ENCODE measurements around the gene LMX1B.

Gene LMX1B

GRCh38 chr9:126664900-126665643 lies 51.3 kb downstream of the LMX1B start:
- no peak for TF ChIP-seq CEBPB (IDR thresholded peaks at IDR 0.05)
- TF ChIP-seq RAD21 (IDR thresholded peaks at IDR 0.05; ENCODE audit: low read depth) = no peak
- peak; percentile 81 for TF ChIP-seq YY1 (IDR thresholded peaks at IDR 0.05; ENCODE audit: low read depth)
- 0 out of 2 replicates have a peak, but pooled peaks have one; percentile 56 for TF ChIP-seq ZBTB7A (IDR thresholded peaks at IDR 0.05; ENCODE audit: low read depth)
- no peak for TF ChIP-seq USF1 (IDR thresholded peaks at IDR 0.05)
- TF ChIP-seq REST (IDR thresholded peaks at IDR 0.05; ENCODE audit: low read depth) = no peak
- peak; percentile 70 for TF ChIP-seq TEAD4 (IDR thresholded peaks at IDR 0.05)
- TF ChIP-seq NFIC (IDR thresholded peaks at IDR 0.05) = no peak
- TF ChIP-seq MAX (IDR thresholded peaks at IDR 0.05) = peak; percentile 62
- TF ChIP-seq EGR1 (IDR thresholded peaks at IDR 0.05) = peak; percentile 76
- no peak for TF ChIP-seq FOXM1 (IDR thresholded peaks at IDR 0.05; ENCODE audit: borderline replicate concordance, low read depth)
- TF ChIP-seq TAF1 (IDR thresholded peaks at IDR 0.05; ENCODE audit: low read depth) = no peak
- TF ChIP-seq CREB1 (IDR thresholded peaks at IDR 0.05; ENCODE audit: low read depth) = no peak
- peak; percentile 69 for TF ChIP-seq TCF12 (IDR thresholded peaks at IDR 0.05; ENCODE audit: low read depth)
- peak; percentile 63; the same call in 1 of the 2 replicates for TF ChIP-seq EP300 (IDR thresholded peaks at IDR 0.05; ENCODE audit: borderline replicate concordance)

GRCh38 chr9:126665644-126666035 lies 51.9 kb downstream of the LMX1B start:
- TF ChIP-seq EGR1 (IDR thresholded peaks at IDR 0.05) (no peak), TAF1 (IDR thresholded peaks at IDR 0.05; ENCODE audit: low read depth) (no peak), TEAD4 (IDR thresholded peaks at IDR 0.05) (no peak), TCF12 (IDR thresholded peaks at IDR 0.05; ENCODE audit: low read depth) (no peak), CEBPB (IDR thresholded peaks at IDR 0.05) (no peak), FOXM1 (IDR thresholded peaks at IDR 0.05; ENCODE audit: borderline replicate concordance, low read depth) (no peak), REST (IDR thresholded peaks at IDR 0.05; ENCODE audit: low read depth) (no peak), MAX (IDR thresholded peaks at IDR 0.05) (no peak), EP300 (IDR thresholded peaks at IDR 0.05; ENCODE audit: borderline replicate concordance) (no peak), USF1 (IDR thresholded peaks at IDR 0.05) (no peak), CREB1 (IDR thresholded peaks at IDR 0.05; ENCODE audit: low read depth) (no peak), ZBTB7A (IDR thresholded peaks at IDR 0.05; ENCODE audit: low read depth) (no peak), YY1 (IDR thresholded peaks at IDR 0.05; ENCODE audit: low read depth) (no peak), RAD21 (IDR thresholded peaks at IDR 0.05; ENCODE audit: low read depth) (no peak), NFIC (IDR thresholded peaks at IDR 0.05) (no peak)

- no peak for TF ChIP-seq EGR1 (IDR thresholded peaks at IDR 0.05)
- TF ChIP-seq REST (IDR thresholded peaks at IDR 0.05; ENCODE audit: low read depth) = no peak
- TF ChIP-seq MAX (IDR thresholded peaks at IDR 0.05) = no peak
- TF ChIP-seq TAF1 (IDR thresholded peaks at IDR 0.05; ENCODE audit: low read depth) = no peak
- TF ChIP-seq CEBPB (IDR thresholded peaks at IDR 0.05) = no peak
- no peak for TF ChIP-seq ZBTB7A (IDR thresholded peaks at IDR 0.05; ENCODE audit: low read depth)
- TF ChIP-seq EP300 (IDR thresholded peaks at IDR 0.05; ENCODE audit: borderline replicate concordance) = no peak
- TF ChIP-seq CREB1 (IDR thresholded peaks at IDR 0.05; ENCODE audit: low read depth) = no peak
- no peak for TF ChIP-seq TCF12 (IDR thresholded peaks at IDR 0.05; ENCODE audit: low read depth)
- TF ChIP-seq USF1 (IDR thresholded peaks at IDR 0.05) = no peak
- TF ChIP-seq YY1 (IDR thresholded peaks at IDR 0.05; ENCODE audit: low read depth) = no peak
- no peak for TF ChIP-seq FOXM1 (IDR thresholded peaks at IDR 0.05; ENCODE audit: borderline replicate concordance, low read depth)
- no peak for TF ChIP-seq RAD21 (IDR thresholded peaks at IDR 0.05; ENCODE audit: low read depth)
- TF ChIP-seq TEAD4 (IDR thresholded peaks at IDR 0.05) = no peak
- TF ChIP-seq NFIC (IDR thresholded peaks at IDR 0.05) = no peak
Measured at GRCh38 chr9:126666155-126666803, 52.6 kb downstream of the LMX1B start.
